ENCODE measurements around the gene SIRPA. TPM values are rescaled to one million over a fixed set of nuclear protein-coding genes. Genes with fewer than 3 reads are reported as not detected.

SIRPA gene
- total RNA-seq (2022; extraction: Qiagen RNA extraction) = 21.3 to 26.1 TPM (median 23.9 TPM) in 5 replicates

GRCh38 chr20:1894951-1895673, at the start of gene SIRPA:
Gene SIRPA (plus strand): TSS chr20:1895407. CDS start chr20:1895448, 41 bp downstream.

Other genes with a start within 250 kb of the SIRPA start
- not detected in 5 replicates for gene SIRPG, start 237.6 kb upstream of the SIRPA start, total RNA-seq (2022; extraction: Qiagen RNA extraction)
- 0.09 TPM in 1 of 5 replicates, not detected in the others for gene PDYN, start 98.7 kb downstream of the SIRPA start, total RNA-seq (2022; extraction: Qiagen RNA extraction)
- 11.1 to 13.0 TPM (median 11.8 TPM) in 5 replicates for gene STK35, start 206.4 kb downstream of the SIRPA start, total RNA-seq (2022; extraction: Qiagen RNA extraction)

All from A549 treated with Mapracorat at 1 μM for 4 hours (cell line).